Astrocyte (in vitro differentiated cells and primary cell): ENCODE results near the gene VKORC1L1.
"Not testable (repeated sequence)": the region's sequence is repeated elsewhere in the genome, so short reads cannot be mapped to it uniquely, and the experiment has no call there.

Experiments used
- EZH2 ChIP-seq: IDR thresholded peaks from 2 replicates; pipeline ENCODE4 v1.6.1; 2012; ENCODE audit warnings: mild to moderate bottlenecking, low read length, inconsistent platforms; ENCODE audit not compliant: insufficient read depth
- TF ChIP-seq, protein P1 (sequence below): IDR thresholded peaks from 2 replicates; pipeline ENCODE4 v1.5.1; 2011; ENCODE audit warnings: low read depth, mild to moderate bottlenecking, inconsistent platforms, low read length, moderate library complexity; ENCODE audit not compliant: insufficient read depth

DNA sequence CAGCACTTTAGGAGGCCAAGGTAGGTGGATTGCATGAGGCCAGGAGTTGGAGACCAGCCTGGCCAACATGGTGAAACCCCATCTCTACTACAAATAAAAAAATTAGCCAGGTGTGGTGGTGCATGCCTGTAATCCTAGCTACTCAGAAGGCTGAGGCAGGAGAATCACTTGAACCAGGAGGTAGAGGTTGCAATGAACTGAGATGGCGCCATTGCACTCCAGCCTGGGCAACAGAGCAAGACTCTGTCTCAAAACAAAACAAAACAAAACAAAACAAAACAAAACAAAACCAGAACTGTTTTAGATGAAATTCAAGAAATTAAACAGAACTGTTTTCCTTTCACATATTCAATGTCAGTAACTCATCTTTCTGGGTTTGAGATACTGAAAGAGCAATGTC, 115.6 kb downstream of the VKORC1L1 start:
- TF ChIP-seq, protein P1, sequence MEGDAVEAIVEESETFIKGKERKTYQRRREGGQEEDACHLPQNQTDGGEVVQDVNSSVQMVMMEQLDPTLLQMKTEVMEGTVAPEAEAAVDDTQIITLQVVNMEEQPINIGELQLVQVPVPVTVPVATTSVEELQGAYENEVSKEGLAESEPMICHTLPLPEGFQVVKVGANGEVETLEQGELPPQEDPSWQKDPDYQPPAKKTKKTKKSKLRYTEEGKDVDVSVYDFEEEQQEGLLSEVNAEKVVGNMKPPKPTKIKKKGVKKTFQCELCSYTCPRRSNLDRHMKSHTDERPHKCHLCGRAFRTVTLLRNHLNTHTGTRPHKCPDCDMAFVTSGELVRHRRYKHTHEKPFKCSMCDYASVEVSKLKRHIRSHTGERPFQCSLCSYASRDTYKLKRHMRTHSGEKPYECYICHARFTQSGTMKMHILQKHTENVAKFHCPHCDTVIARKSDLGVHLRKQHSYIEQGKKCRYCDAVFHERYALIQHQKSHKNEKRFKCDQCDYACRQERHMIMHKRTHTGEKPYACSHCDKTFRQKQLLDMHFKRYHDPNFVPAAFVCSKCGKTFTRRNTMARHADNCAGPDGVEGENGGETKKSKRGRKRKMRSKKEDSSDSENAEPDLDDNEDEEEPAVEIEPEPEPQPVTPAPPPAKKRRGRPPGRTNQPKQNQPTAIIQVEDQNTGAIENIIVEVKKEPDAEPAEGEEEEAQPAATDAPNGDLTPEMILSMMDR, result not testable (repeated sequence)
- TF ChIP-seq EZH2, result not testable (repeated sequence)
